ENCODE data around the gene GLP1R. TPM values are rescaled to one million over a fixed set of nuclear protein-coding genes. Genes with fewer than 3 reads are reported as not detected.

Gene GLP1R
- total and polyA plus RNA-seq, 2 donors (not counting 1 experiment from before 2014, with no cell fraction given): not detected

DNA sequence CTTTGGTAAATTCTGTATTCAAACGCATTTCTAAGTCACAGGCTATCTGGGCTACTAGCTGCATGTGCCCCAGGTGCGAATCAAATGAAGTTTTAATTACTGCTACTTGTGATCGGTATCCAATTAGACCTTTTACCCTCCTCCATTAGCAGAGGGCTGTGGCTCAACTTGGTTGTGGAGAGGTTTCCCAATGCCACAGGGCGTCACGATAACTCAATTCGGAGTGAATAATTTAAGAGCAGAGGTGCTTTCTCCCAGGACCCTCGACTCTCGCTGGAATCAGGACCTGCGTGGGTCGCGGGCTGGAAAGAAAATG lies 65.8 kb downstream of the GLP1R start:
- POLR2A ChIA-PET: interaction anchor here (0.7 to 1.5 kb wide), 2 partner anchors 12 to 1295 kb away, joined by 3 read pairs; partner anchors contain the start of gene ZFAND3

More for the DNA sequence above, 65.8 kb downstream of the GLP1R start:
- Mint-ChIP-seq H3K27ac (peak overlapping the region; percentile 98), H3K4me1 (peaks cover 31% of the 10 kb centered on the region), H3K9me3 (ENCODE audit: insufficient read depth) (no peaks in the 10 kb centered on the region), H3K27me3 (no peaks in the 10 kb centered on the region), H3K4me3 (peak overlapping the region; percentile 94)
- H3K27me3 ChIP-seq (replicated peaks in 1 of 4; ENCODE audit: control extremely low read depth in 1 of 4, control insufficient read depth in 3 of 4, insufficient read depth in 4 of 4, low read length in 3 of 4): no peaks in the 10 kb centered on the region
- H3K79me2 ChIP-seq (ENCODE audit: control insufficient read depth, insufficient read depth, low read length): no peaks in the 10 kb centered on the region
- 0% methylated on average over 9 of the region's 11 CpGs for WGBS (ENCODE audit: insufficient coverage)
- peak overlapping the region; percentile 100 for H2AFZ ChIP-seq (ENCODE audit: insufficient read depth, low read depth, low read length, poor library complexity, severe bottlenecking)
- H3K9me3 ChIP-seq (ENCODE audit: control extremely low read depth in 1 of 3, control insufficient read depth in 2 of 3, insufficient read depth in 1 of 3, low read length in 2 of 3): no peaks in the 10 kb centered on the region
- peak overlapping the region; percentile 89 for H3K9ac ChIP-seq (ENCODE audit: low read length)
- peak overlapping the region; percentile 95 for H3K4me2 ChIP-seq (replicated peaks; ENCODE audit: low read depth, low read length, poor library complexity, severe bottlenecking)
- H3K4me1 ChIP-seq (ENCODE audit: control insufficient read depth in 2 of 2, insufficient read depth in 2 of 2, low read length in 2 of 2): peaks cover 17 to 18% of the 10 kb centered on the region in 2 donors
- DNase-seq (no peak), ATAC-seq (ENCODE audit: low read depth) (peak; percentile 1)
- H4K20me1 ChIP-seq (ENCODE audit: control insufficient read depth, insufficient read depth, low read length, poor library complexity, severe bottlenecking): no peaks in the 10 kb centered on the region
- no peak for TF ChIP-seq CTCF (IDR thresholded peaks at IDR 0.05)
- H3K27ac ChIP-seq (ENCODE audit: low read length in 2 of 2): peak overlapping the region; percentile 86 to 94
- peaks cover 0 to 7% of the 10 kb centered on the region in 2 experiments for H3K36me3 ChIP-seq (replicated peaks in 1 of 2; ENCODE audit: control extremely low read depth in 1 of 2, control insufficient read depth in 1 of 2, extremely low read depth in 1 of 2, insufficient read depth in 2 of 2, low read length in 1 of 2)
- intact Hi-C loops (cut with micrococcal nuclease): loop anchor here (5.0 kb wide), 1 partner anchor 412 kb away; the partner anchor contains the start of gene GLO1
- CTCF ChIA-PET: interaction anchor here (0.7 to 1.7 kb wide), 2 partner anchors 9 to 12 kb away, joined by 4 to 7 read pairs; no protein-coding TSS in a partner anchor
- H3K4me3 ChIP-seq (ENCODE audit: control extremely low read depth in 1 of 5, extremely low read depth in 1 of 5, insufficient read depth in 1 of 5, low read depth in 2 of 5, low read length in 4 of 5): peak overlapping the region; percentile 36 to 94 (median 80)

Measured in B cell (primary cell).